ENCODE data around the gene CHD8. TPM values are rescaled to one million over a fixed set of nuclear protein-coding genes. Genes with fewer than 3 reads are reported as not detected.
"Not testable (repeated sequence)": the region's sequence is repeated elsewhere in the genome, so short reads cannot be mapped to it uniquely, and the experiment has no call there.

The CHD8 gene
- polyA plus RNA-seq, 12 donors: 37.8 to 71.1 (median 41.4) TPM; not detected in 1

DNA sequence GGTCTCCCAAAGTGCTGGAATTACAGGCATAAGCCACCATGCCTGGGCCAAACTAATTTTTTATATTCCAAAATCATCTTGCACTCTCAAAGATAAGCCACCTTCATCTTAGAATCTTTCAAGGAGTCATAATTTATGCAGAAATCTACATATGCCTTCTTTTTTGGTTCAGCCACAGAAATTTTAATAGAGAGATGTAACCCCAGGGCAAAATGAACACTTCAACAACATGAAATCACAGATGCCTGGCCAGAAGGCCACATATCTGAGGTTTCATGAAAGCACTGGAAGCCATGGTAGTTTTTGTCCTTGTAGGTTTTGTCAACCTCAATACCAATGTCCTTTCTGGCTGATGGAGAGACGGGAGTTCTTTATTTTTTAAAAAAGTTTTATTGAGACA, 81.9 kb downstream of the CHD8 start:
- DNase-seq: no peak

DNA sequence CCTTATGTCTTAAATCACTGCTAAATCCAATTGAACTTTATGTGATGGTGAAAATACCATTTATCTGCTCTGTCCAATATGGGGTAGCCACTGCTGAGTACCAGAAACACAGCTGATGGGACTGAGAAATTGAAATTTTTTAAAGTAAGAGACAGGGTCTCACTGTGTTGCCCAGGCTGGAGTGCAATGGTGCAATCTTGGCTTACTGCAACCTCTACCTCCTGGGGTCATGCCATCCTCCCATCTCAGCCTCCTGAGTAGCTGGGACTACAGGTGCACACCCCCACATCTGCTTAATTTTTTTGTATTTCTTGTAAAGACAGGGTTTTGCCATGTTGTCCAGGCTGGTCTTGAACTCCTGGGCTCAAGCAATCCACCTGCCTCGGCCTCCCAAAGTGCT, 83.1 kb downstream of the CHD8 start:
- not testable (repeated sequence) for DNase-seq

GRCh38 chr14:21369949-21370679, 85.8 kb downstream of the CHD8 start:
- DNase-seq: no peak

- DNase-seq: no peak
These were observed 88.3 kb downstream of the CHD8 start for GRCh38 chr14:21367582-21368144.

DNA sequence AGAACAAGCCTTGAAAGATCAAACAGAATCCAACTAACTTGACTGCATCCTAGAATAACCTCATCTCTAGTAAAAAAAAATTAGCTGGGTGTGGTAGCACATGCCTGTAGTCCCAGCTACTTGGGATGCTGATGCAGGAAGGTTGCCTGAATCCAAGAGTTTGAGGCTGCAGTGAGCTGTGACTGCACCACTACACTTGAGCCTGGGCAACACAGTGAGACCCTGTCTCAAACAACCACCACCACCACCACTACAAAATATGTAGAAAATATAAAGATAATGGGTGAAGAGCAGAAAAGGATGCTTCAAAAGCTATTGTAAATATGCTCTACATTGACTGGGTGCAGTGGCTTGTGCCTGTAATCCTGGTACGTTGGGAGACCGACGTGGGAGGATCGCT, 99.4 kb downstream of the CHD8 start:
- no peak for DNase-seq

DNA sequence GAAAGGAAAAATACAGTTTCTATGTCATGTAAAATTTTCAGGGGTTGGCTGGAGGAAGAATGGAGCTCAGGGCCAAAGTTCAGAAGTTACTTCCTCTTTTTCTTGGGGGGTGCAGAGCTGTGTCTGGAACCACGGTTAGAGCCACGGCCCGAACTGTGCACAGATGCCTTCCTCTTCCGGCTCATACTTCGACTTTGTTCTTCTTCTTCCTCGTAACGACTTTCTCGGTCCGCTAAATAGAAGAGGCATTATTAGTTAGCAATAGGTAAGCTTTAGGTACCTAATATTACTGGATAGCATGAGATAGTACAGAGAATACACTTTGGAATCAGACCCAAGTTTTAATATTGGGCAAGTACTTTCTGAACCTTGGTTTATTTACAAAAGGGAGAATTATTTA, 103.3 kb downstream of the CHD8 start:
- peak; percentile 4 for DNase-seq

- no peak for DNase-seq
These were observed 105.4 kb downstream of the CHD8 start for GRCh38 chr14:21350539-21350938.

DNA sequence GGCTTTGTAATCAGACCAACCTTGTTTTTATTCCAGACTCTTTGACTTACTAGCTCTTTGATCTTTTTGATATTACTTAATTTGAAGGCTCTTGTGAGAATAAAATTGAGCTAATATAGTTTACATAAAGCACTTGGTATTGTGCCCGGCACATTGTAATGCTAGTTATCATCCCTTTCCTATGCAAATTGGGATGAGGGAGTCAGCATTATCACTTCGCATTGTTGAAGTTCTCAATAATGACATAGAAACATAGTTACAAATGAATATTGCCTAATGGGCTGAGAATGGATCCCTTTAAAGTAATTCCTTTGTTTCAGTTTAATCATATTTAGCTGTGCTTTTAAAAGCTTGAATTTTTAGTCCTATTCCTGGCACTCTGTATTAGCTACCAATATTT, 108.7 kb downstream of the CHD8 start:
- no peak for DNase-seq

DNA sequence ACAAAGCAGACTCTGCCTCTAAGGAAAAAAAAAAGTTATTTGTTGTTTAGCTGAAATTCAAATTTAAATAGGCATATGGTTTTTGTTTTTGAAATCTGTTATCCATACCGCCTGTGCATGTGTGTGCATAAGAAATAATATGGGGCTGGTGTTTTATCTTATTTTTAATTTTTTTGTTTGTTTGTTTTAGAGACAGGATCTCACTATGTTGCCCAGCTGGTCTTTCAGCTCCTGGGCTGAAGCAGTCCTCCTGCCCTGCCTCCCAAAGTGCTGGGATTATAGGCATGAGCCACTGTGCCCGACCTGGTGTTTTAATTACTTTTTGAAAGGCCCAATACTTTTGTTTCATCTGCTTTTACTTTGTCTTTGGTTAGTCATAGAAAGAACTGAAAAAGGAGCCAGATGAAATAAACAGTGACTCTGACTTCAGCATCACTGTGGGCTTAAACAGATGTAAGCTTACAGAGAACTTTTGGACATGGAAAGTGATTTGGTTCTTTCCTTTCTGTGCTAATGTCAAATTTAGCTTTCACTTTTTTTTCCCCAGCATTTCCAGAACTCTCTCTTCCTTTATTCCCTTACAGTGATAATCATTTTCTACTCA, 109.3 kb downstream of the CHD8 start:
- DNase-seq: no peak

DNA sequence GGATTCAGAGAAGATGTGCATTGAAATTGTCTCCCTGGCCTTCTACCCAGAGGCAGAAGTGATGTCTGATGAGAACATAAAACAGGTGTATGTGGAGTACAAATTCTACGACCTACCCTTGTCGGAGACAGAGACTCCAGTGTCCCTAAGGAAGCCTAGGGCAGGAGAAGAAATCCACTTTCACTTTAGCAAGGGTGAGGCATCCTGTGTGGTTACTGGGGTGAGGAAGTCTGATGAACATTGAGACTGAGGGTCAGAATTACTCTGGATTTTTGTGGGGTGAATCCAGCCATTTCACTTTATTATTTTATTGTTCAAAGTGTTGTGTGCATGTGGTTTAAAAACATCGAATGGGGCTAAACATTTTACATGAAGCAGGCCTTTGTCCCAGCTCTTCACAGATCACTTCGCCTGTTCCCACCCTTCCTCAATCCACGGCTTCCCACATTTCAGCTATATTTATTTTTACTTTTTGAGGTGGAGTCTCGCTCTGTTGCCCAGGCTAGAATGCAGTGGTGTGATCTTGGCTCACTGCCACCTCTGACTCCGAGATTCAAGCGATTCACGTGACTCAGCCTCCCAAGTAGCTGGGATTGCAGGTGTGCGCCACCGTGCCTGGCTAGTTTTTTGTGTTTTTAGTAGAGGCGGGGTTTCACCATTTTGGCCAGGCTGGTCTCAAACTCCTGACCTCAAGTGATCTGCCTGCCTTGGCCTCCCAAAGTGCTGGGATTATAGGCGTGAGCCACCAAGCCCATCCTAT, 112.7 kb downstream of the CHD8 start:
- DNase-seq: no peak

Other genes with a start within 250 kb of the CHD8 start
- 100 to 1,000 TPM in 11 of 12 donors, not detected in 1; 385 to 728 (median 453) TPM for gene HNRNPC, start 186.7 kb downstream of the CHD8 start, polyA plus RNA-seq (ENCODE audit: insufficient read length in 12 of 12)
- gene RPGRIP1, start 176.0 kb downstream of the CHD8 start, polyA plus RNA-seq (ENCODE audit: insufficient read length in 12 of 12): under 1 TPM in 10 of 12 donors, not detected in 2; 0.26 to 0.86 (median 0.50) TPM
- gene SUPT16H, start 72.1 kb downstream of the CHD8 start, polyA plus RNA-seq (ENCODE audit: insufficient read length in 12 of 12): 10 to 100 TPM in 11 of 12 donors, not detected in 1; 69.7 to 89.1 (median 82.0) TPM
- gene RAB2B, start 20.8 kb upstream of the CHD8 start, polyA plus RNA-seq (ENCODE audit: insufficient read length in 12 of 12): 10 to 100 TPM in 11 of 12 donors, not detected in 1; 16.7 to 32.1 (median 25.1) TPM
- gene TOX4, start 21.1 kb upstream of the CHD8 start, polyA plus RNA-seq (ENCODE audit: insufficient read length in 12 of 12): 10 to 100 TPM in 11 of 12 donors, not detected in 1; 17.4 to 56.6 (median 44.0) TPM
- gene METTL3, start 55.2 kb upstream of the CHD8 start, polyA plus RNA-seq (ENCODE audit: insufficient read length in 12 of 12): 10 to 100 TPM in 11 of 12 donors, not detected in 1; 32.5 to 70.8 (median 48.6) TPM
- 10 to 100 TPM in 11 of 12 donors, not detected in 1; 10.5 to 20.6 (median 14.5) TPM for gene SALL2, start 70.2 kb upstream of the CHD8 start, polyA plus RNA-seq (ENCODE audit: insufficient read length in 12 of 12)
- gene OR10G3, start 124.0 kb upstream of the CHD8 start, polyA plus RNA-seq (ENCODE audit: insufficient read length in 12 of 12): under 1 TPM in 2 of 12 donors, not detected in 10; 0.12 to 0.13 TPM
- gene OR10G2, start 178.8 kb upstream of the CHD8 start, polyA plus RNA-seq (ENCODE audit: insufficient read length in 12 of 12): under 1 TPM in 1 of 12 donors, not detected in 11; 0.15 TPM
- gene OR4E2, start 197.7 kb upstream of the CHD8 start, polyA plus RNA-seq (ENCODE audit: insufficient read length in 12 of 12): not detected
- under 1 TPM in 3 of 12 donors, not detected in 9; 0.05 to 0.08 (median 0.06) TPM for gene OR4E1, start 217.7 kb upstream of the CHD8 start, polyA plus RNA-seq (ENCODE audit: insufficient read length in 12 of 12)